ENCODE measurements around the gene GNPTAB. TPM values are rescaled to one million over a fixed set of nuclear protein-coding genes. Genes with fewer than 3 reads are reported as not detected.

Gene GNPTAB
- total RNA-seq, 1 experiment from 2014 or later, result 26.5 TPM

GRCh38 chr12:101748907-101749306, 81.9 kb downstream of the GNPTAB start:
- H3K9me2 ChIP-seq (ENCODE audit: insufficient read depth), result no peaks in the 10 kb centered on the region
- H3K27ac ChIP-seq, result no peak overlapping the region
- ChIA-PET CTCF (no interaction called here), POLR2A (ENCODE audit: unreplicated experiment) (no interaction called here)
- H2AFZ ChIP-seq, result no peak overlapping the region
- H3K4me3 ChIP-seq, result no peak overlapping the region
- H4K20me1 ChIP-seq (ENCODE audit: insufficient read depth), result no peaks in the 10 kb centered on the region
- no peak overlapping the region for H3K4me2 ChIP-seq
- H3F3A ChIP-seq (ENCODE audit: insufficient read depth, low read depth), result no peaks in the 10 kb centered on the region
- DNase-seq, result no peak
- H3K4me1 ChIP-seq (replicated peaks; ENCODE audit: insufficient read depth), result no peaks in the 10 kb centered on the region
- no peaks in the 10 kb centered on the region for H3K36me3 ChIP-seq (ENCODE audit: low read depth)
- H3K79me2 ChIP-seq (ENCODE audit: low read depth), result no peaks in the 10 kb centered on the region
- H3K27me3 ChIP-seq (ENCODE audit: insufficient read depth, low read depth), result no peaks in the 10 kb centered on the region
- H3K9me3 ChIP-seq (ENCODE audit: insufficient read depth, low read depth), result no peaks in the 10 kb centered on the region
- no TSS peak for BruUV-seq (replicated peaks)
- TF ChIP-seq EZH2 (IDR thresholded peaks at IDR 0.05; ENCODE audit: low read depth), result no peak
- TF ChIP-seq CTCF (conservative IDR thresholded peaks at IDR 0.05), result no peak
- intact Hi-C loops (cut with micrococcal nuclease; ENCODE audit: unreplicated experiment), result no loop called here

GRCh38 chr12:101747697-101748096, 83.1 kb downstream of the GNPTAB start:
- DNase-seq, result no peak
- Histone ChIP-seq H3K27me3 (ENCODE audit: insufficient read depth, low read depth) (no peaks in the 10 kb centered on the region), H4K20me1 (ENCODE audit: insufficient read depth) (no peaks in the 10 kb centered on the region), H3F3A (ENCODE audit: insufficient read depth, low read depth) (no peaks in the 10 kb centered on the region), H2AFZ (no peak overlapping the region), H3K36me3 (ENCODE audit: low read depth) (no peaks in the 10 kb centered on the region), H3K4me1 (replicated peaks; ENCODE audit: insufficient read depth) (no peaks in the 10 kb centered on the region), H3K27ac (no peak overlapping the region), H3K9me3 (ENCODE audit: insufficient read depth, low read depth) (no peaks in the 10 kb centered on the region), H3K9me2 (ENCODE audit: insufficient read depth) (no peaks in the 10 kb centered on the region), H3K4me3 (no peak overlapping the region), H3K79me2 (ENCODE audit: low read depth) (no peaks in the 10 kb centered on the region), H3K4me2 (no peak overlapping the region)
- no peak for TF ChIP-seq CTCF (conservative IDR thresholded peaks at IDR 0.05)
- TF ChIP-seq EZH2 (IDR thresholded peaks at IDR 0.05; ENCODE audit: low read depth), result no peak
- POLR2A ChIA-PET (ENCODE audit: unreplicated experiment), result no interaction called here
- intact Hi-C loops (cut with micrococcal nuclease; ENCODE audit: unreplicated experiment), result no loop called here
- BruUV-seq (replicated peaks), result no TSS peak
- CTCF ChIA-PET, result no interaction called here

GRCh38 chr12:101746661-101747060, 84.1 kb downstream of the GNPTAB start:
- no peaks in the 10 kb centered on the region for H3K4me1 ChIP-seq (replicated peaks; ENCODE audit: insufficient read depth)
- CTCF ChIA-PET, result interaction anchor here (0.7 kb wide), 1 partner anchor 26 kb away, joined by 6 read pairs; no protein-coding TSS in a partner anchor
- BruUV-seq (replicated peaks), result no TSS peak
- H3K27ac ChIP-seq, result no peak overlapping the region
- no peak overlapping the region for H3K4me2 ChIP-seq
- POLR2A ChIA-PET (ENCODE audit: unreplicated experiment), result no interaction called here
- intact Hi-C loops (cut with micrococcal nuclease; ENCODE audit: unreplicated experiment), result no loop called here
- no peak overlapping the region for H2AFZ ChIP-seq
- no peaks in the 10 kb centered on the region for H4K20me1 ChIP-seq (ENCODE audit: insufficient read depth)
- H3K9me2 ChIP-seq (ENCODE audit: insufficient read depth), result no peaks in the 10 kb centered on the region
- no peaks in the 10 kb centered on the region for H3F3A ChIP-seq (ENCODE audit: insufficient read depth, low read depth)
- H3K36me3 ChIP-seq (ENCODE audit: low read depth), result no peaks in the 10 kb centered on the region
- H3K9me3 ChIP-seq (ENCODE audit: insufficient read depth, low read depth), result no peaks in the 10 kb centered on the region
- no peak for TF ChIP-seq EZH2 (IDR thresholded peaks at IDR 0.05; ENCODE audit: low read depth)
- TF ChIP-seq CTCF (conservative IDR thresholded peaks at IDR 0.05), result no peak
- DNase-seq, result no peak
- H3K27me3 ChIP-seq (ENCODE audit: insufficient read depth, low read depth), result no peaks in the 10 kb centered on the region
- H3K79me2 ChIP-seq (ENCODE audit: low read depth), result no peaks in the 10 kb centered on the region
- H3K4me3 ChIP-seq, result no peak overlapping the region

Data from PC-9 (cell line).